Fibroblast of lung (primary cell): ENCODE data around the gene HACD2.

Experiments
- CTCF ChIP-seq, 2 donors: IDR thresholded peaks in 1 of 2; conservative IDR thresholded peaks in 1 of 2; 1 replicate in 1 of 2; 2 replicates in 1 of 2; pipeline ENCODE4 v1.5.1; 2011 to 2012; ENCODE audit warnings: low read length in 2 of 2, control low read depth in 1 of 2, inconsistent platforms in 1 of 2, low read depth in 1 of 2, mild to moderate bottlenecking in 1 of 2
- EZH2 ChIP-seq: IDR thresholded peaks from 2 replicates; pipeline ENCODE4 v1.5.1; 2012; ENCODE audit warnings: low read length, control low read depth, mild to moderate bottlenecking; ENCODE audit errors: missing control alignments

- no peak for TF ChIP-seq EZH2
- no peak for TF ChIP-seq CTCF (conservative IDR thresholded peaks at IDR 0.05 in 1 of 2, IDR thresholded peaks at IDR 0.05 in 1 of 2; ENCODE audit: low read depth in 1 of 2, low read length in 2 of 2)
Measured at GRCh38 chr3:123479891-123480290, 105.0 kb downstream of the HACD2 start.
